Adrenal gland (tissue), 12 donors: ENCODE measurements around the gene FKBP1B. TPM values are rescaled to one million over a fixed set of nuclear protein-coding genes. Genes with fewer than 3 reads are reported as not detected.
"Not testable (repeated sequence)": the region's sequence is repeated elsewhere in the genome, so short reads cannot be mapped to it uniquely, and the experiment has no call there.

Experiments used
- DNase-seq, 7 donors: peaks; one replicate each; pipeline ENCODE4 v3.0.0-alpha.2; 2019 to 2020
- H3K27ac ChIP-seq, 5 donors: fragments of 200-600 bp; sonication (generic) in 4 of 5; 1 replicate in 3 of 5; 2 replicates in 2 of 5; pipeline versions ENCODE4 v1.5.1 to v1.8.0; 2016 to 2020; ENCODE audit warnings: mild to moderate bottlenecking in 1 of 5
- H3K27me3 ChIP-seq: fragments of 200-600 bp; 2 replicates; pipeline ENCODE4 v1.8.0; 2021
- H3K36me3 ChIP-seq, 2 donors: fragments of 200-600 bp; replicated peaks in 1 of 2; 1 replicate in 1 of 2; 2 replicates in 1 of 2; pipeline versions ENCODE4 v1.5.1 to v1.8.0; 2018 to 2022
- H3K4me1 ChIP-seq, 2 donors: fragments of 200-600 bp; replicated peaks in 1 of 2; 1 replicate in 1 of 2; 2 replicates in 1 of 2; pipeline versions ENCODE4 v1.5.1 to v1.8.0; 2018 to 2021
- H3K4me3 ChIP-seq, 4 donors: fragments of 200-600 bp; sonication (generic) in 3 of 4; one replicate each; pipeline ENCODE4 v1.5.1; 2016 to 2018
- H3K9me3 ChIP-seq, 3 donors: fragments of 200-600 bp; sonication (generic) in 1 of 3; replicated peaks in 1 of 3; 1 replicate in 2 of 3; 2 replicates in 1 of 3; pipeline versions ENCODE4 v1.5.1 to v1.8.0; 2016 to 2021
- CTCF ChIP-seq, 6 experiments: fragments of 450-650 bp in 4 of 6; fragments of 200-600 bp in 2 of 6; sonication (generic) in 1 of 6; IDR thresholded peaks; 1 replicate in 5 of 6; 2 replicates in 1 of 6; pipeline versions ENCODE4 v1.5.1 to v1.8.0; 2016 to 2021; ENCODE audit warnings: antibody characterized with exemption in 6 of 6, mild to moderate bottlenecking in 2 of 6, moderate library complexity in 1 of 6
- POLR2A ChIP-seq, 2 donors: fragments of 450-650 bp; IDR thresholded peaks; one replicate each; pipeline ENCODE4 v1.6.1; 2017; ENCODE audit warnings: antibody characterized with exemption in 2 of 2, mild to moderate bottlenecking in 2 of 2, moderate library complexity in 1 of 2
- WGBS, 4 donors: extraction: QIAGEN DNeasy Blood & Tissue Kit in 2 of 4; methylation state at CpG; one replicate each; pipeline versions ENCODE4 v1.1.5 to v1.1.7; 2013 to 2017; 5-methylcytosine and 5-hydroxymethylcytosine counted together
- intact Hi-C, 2 donors: fragments of 100-400 bp; cut with DNase I; formaldehyde crosslinking; loops; one replicate each; pipeline versions ENCODE4 v1.14.1 to v1.15.0; 2022 to 2023
- polyA plus RNA-seq, 3 donors: library from polyadenylated mRNA; stranded (reverse); fragments of 200-250 nt in 2 of 3; fragments of 350-450 nt in 1 of 3; fragmentation: Illumina TruSeq in 1 of 3; extraction: RNeasy Lipid Tissue Mini Kit (QIAGEN cat#74804) in 1 of 3; gene quantifications; one replicate each; pipeline ENCODE4 v1.2.3, GENCODE V29; 2013 to 2014
- total RNA-seq, 9 donors: library from RNA; depleted of rRNA in 4 of 9; stranded (reverse); fragments of >200 nt in 4 of 9; fragments of 120-200 nt in 1 of 9; fragmentation: NEBNext Ultra II Directional in 1 of 9; extraction: Animal tissue kit (Norgen Biotek cat#: 25700) in 1 of 9; gene quantifications; one replicate each; pipeline versions ENCODE4 v1.1.0 to v1.2.4, GENCODE V29; 2013 to 2023
- donor health status: healthy with polysubstance abuse.
- donor health status: Bipolar disorder and iron deficiency.
- donor health status: DM: yes; HTN: yes; CAD: no.
- donor health status: DM: no; HTN: no; CAD: no.
- donor health status: DM: no; HTN: no; CAD: no.
- donor health status: DM: yes; HTN: yes; CAD: no.

The FKBP1B gene
- total and polyA plus RNA-seq, 12 donors = 3.7 to 18.2 (median 6.4) TPM

GRCh38 chr2:24012521-24013188, 36.9 kb upstream of the FKBP1B start:
- H3K36me3 ChIP-seq = no peaks in the 10 kb centered on the region
- peaks cover 0 to 11% of the 10 kb centered on the region in 2 donors for H3K4me1 ChIP-seq
- TF ChIP-seq POLR2A (IDR thresholded peaks at IDR 0.05) (no peak), CTCF (IDR thresholded peaks at IDR 0.05) (no peak)
- WGBS, 4 donors = 65 to 74% (median 70%) methylated on average over 9 of the region's 9 CpGs
- no peaks in the 10 kb centered on the region for H3K9me3 ChIP-seq
- no peak overlapping the region for H3K27ac ChIP-seq
- no peak for DNase-seq
- intact Hi-C loops = no loop called here
- H3K4me3 ChIP-seq = no peak overlapping the region
- H3K27me3 ChIP-seq = peaks cover 13% of the 10 kb centered on the region

GRCh38 chr2:24014902-24015301, 34.6 kb upstream of the FKBP1B start:
- 85 to 89% (median 86%) methylated on average over 6 of the region's 6 CpGs for WGBS, 4 donors
- H3K27ac ChIP-seq, H3K9me3 ChIP-seq, H3K4me3 ChIP-seq, intact Hi-C loops, H3K36me3 ChIP-seq, H3K4me1 ChIP-seq, DNase-seq: not testable (repeated sequence)
- peaks cover 12% of the 10 kb centered on the region for H3K27me3 ChIP-seq

GRCh38 chr2:24015562-24016375, 33.8 kb upstream of the FKBP1B start:
- Histone ChIP-seq H3K4me3 (no peak overlapping the region), H3K27me3 (peaks cover 4% of the 10 kb centered on the region), H3K4me1 (no peaks in the 10 kb centered on the region), H3K9me3 (no peaks in the 10 kb centered on the region), H3K36me3 (no peaks in the 10 kb centered on the region), H3K27ac (no peak overlapping the region)
- 79 to 86% (median 83%) methylated on average over 4 to 11 of the region's 11 CpGs for WGBS, 4 donors
- no peak for TF ChIP-seq CTCF (IDR thresholded peaks at IDR 0.05)
- no peak for TF ChIP-seq POLR2A (IDR thresholded peaks at IDR 0.05)
- no peak for DNase-seq
- intact Hi-C loops = no loop called here

GRCh38 chr2:24016376-24016761, 33.2 kb upstream of the FKBP1B start:
- no peaks in the 10 kb centered on the region for H3K9me3 ChIP-seq
- H3K4me1 ChIP-seq = no peaks in the 10 kb centered on the region
- DNase-seq = no peak
- no peak overlapping the region for H3K4me3 ChIP-seq
- WGBS, 4 donors = 74 to 93% (median 88%) methylated on average over 4 to 9 of the region's 9 CpGs
- intact Hi-C loops = no loop called here
- no peaks in the 10 kb centered on the region for H3K27me3 ChIP-seq
- H3K27ac ChIP-seq = no peak overlapping the region
- H3K36me3 ChIP-seq = no peaks in the 10 kb centered on the region
- TF ChIP-seq POLR2A (IDR thresholded peaks at IDR 0.05) (no peak), CTCF (IDR thresholded peaks at IDR 0.05) (no peak)
